Endothelial cell of umbilical vein (primary cell): ENCODE measurements around the gene TSSK6.

Experiments used
- EZH2 ChIP-seq: IDR thresholded peaks from 2 replicates; pipeline ENCODE4 v1.6.1; 2012; ENCODE audit warnings: borderline replicate concordance, low read depth, mild to moderate bottlenecking, moderate library complexity, low read length, inconsistent platforms; ENCODE audit not compliant: severe bottlenecking
- GATA2 ChIP-seq: IDR thresholded peaks from 2 replicates; pipeline ENCODE4 v1.7.0; 2011; ENCODE audit warnings: low read depth, mild to moderate bottlenecking, moderate library complexity, mixed read lengths, low read length; ENCODE audit not compliant: insufficient read length, insufficient read depth
- POLR2A ChIP-seq: IDR thresholded peaks from 2 replicates; pipeline ENCODE4 v1.6.1; 2012; ENCODE audit warnings: low read depth, mild to moderate bottlenecking, control low read depth, low read length
- POLR2AphosphoS5 ChIP-seq: IDR thresholded peaks from 2 replicates; pipeline ENCODE4 v1.6.1; 2012; ENCODE audit warnings: low read depth, mild to moderate bottlenecking, control low read depth, low read length, moderate library complexity; ENCODE audit not compliant: insufficient read depth
- TF ChIP-seq, protein P1 (sequence below), 2 donors: IDR thresholded peaks; 1 replicate in 1 of 2; 2 replicates in 1 of 2; pipeline ENCODE4 v1.5.1; 2011; ENCODE audit warnings: low read length in 2 of 2, mild to moderate bottlenecking in 2 of 2, moderate library complexity in 2 of 2, control low read depth in 1 of 2, inconsistent platforms in 1 of 2, low read depth in 1 of 2; ENCODE audit not compliant: insufficient read depth in 1 of 2; ENCODE audit errors: extremely low read depth in 1 of 2
- TF ChIP-seq, protein P2 (sequence below): IDR thresholded peaks from 2 replicates; pipeline ENCODE4 v1.6.1; 2011; ENCODE audit not compliant: insufficient read depth, insufficient read length

DNA sequence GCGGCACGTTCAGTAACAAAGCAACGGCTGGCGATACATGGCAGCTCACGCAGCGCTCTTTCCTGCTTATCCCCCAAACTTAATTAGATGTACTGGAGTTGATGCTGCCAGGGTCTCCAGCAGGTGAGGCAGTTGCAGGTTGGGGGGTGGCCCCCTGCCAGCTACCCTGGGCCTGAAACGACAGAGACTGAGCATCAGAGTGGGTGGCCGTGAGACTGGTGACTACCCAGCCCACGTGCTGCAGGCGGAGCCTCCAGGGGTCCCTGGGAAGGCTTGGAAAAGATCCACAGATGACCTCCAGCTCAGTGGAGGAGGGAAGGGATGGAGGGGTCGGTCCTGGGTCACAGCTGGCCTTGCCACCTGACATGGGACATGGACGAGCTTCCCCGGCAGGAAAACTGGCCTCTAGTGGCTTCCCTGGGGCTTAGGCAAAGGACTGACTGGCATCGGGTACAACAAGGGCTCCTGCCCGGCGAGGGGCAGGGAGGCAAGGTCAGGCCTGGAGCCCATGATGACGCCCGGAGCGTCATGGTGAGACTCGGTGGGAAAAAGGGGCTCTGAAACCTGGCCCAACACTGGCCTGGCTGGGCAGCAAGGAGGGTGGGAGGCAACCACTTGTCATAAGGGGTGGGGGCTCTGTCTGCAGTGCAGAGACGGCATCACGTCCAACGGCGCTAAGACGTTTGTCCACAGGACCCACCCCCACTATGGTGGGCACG is 46.8 kb upstream of the TSSK6 start:
- no peak for TF ChIP-seq POLR2A
- TF ChIP-seq, protein P1, sequence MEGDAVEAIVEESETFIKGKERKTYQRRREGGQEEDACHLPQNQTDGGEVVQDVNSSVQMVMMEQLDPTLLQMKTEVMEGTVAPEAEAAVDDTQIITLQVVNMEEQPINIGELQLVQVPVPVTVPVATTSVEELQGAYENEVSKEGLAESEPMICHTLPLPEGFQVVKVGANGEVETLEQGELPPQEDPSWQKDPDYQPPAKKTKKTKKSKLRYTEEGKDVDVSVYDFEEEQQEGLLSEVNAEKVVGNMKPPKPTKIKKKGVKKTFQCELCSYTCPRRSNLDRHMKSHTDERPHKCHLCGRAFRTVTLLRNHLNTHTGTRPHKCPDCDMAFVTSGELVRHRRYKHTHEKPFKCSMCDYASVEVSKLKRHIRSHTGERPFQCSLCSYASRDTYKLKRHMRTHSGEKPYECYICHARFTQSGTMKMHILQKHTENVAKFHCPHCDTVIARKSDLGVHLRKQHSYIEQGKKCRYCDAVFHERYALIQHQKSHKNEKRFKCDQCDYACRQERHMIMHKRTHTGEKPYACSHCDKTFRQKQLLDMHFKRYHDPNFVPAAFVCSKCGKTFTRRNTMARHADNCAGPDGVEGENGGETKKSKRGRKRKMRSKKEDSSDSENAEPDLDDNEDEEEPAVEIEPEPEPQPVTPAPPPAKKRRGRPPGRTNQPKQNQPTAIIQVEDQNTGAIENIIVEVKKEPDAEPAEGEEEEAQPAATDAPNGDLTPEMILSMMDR (IDR thresholded peaks at IDR 0.05; ENCODE audit: extremely low read depth in 1 of 2, insufficient read depth in 1 of 2, low read depth in 1 of 2, low read length in 2 of 2), result no peak
- TF ChIP-seq, protein P2, sequence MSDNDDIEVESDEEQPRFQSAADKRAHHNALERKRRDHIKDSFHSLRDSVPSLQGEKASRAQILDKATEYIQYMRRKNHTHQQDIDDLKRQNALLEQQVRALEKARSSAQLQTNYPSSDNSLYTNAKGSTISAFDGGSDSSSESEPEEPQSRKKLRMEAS, result no peak
- no peak for TF ChIP-seq EZH2
- TF ChIP-seq POLR2AphosphoS5, result no peak
- no peak for TF ChIP-seq GATA2
